Neutrophil (primary cell): Measurements from ENCODE around the gene LRRC28.
"Not testable (repeated sequence)": the region's sequence is repeated elsewhere in the genome, so short reads cannot be mapped to it uniquely, and the experiment has no call there.

ENCODE experiments used
- H3K27ac ChIP-seq: fragments of 200-600 bp; sonication (generic); 2 replicates; pipeline ENCODE4 v1.5.1; 2016; ENCODE audit warnings: mild to moderate bottlenecking, moderate library complexity
- H3K27me3 ChIP-seq: fragments of 200-600 bp; sonication (generic); 2 replicates; pipeline ENCODE4 v1.6.0; 2016; ENCODE audit warnings: mild to moderate bottlenecking
- H3K36me3 ChIP-seq: fragments of 200-600 bp; sonication (generic); 2 replicates; pipeline ENCODE4 v1.5.1; 2017
- H3K4me1 ChIP-seq, 2 experiments: fragments of 200-600 bp in 1 of 2; sonication (generic) in 1 of 2; 1 replicate in 1 of 2; 2 replicates in 1 of 2; pipeline versions ENCODE4 v1.5.1 to v1.6.1; 2013 to 2016; ENCODE audit warnings: low read depth in 1 of 2, low read length in 1 of 2, mild to moderate bottlenecking in 1 of 2, moderate library complexity in 1 of 2; ENCODE audit not compliant: control insufficient read depth in 1 of 2, insufficient read depth in 1 of 2
- H3K4me3 ChIP-seq, 2 experiments: fragments of 200-600 bp in 1 of 2; sonication (generic) in 1 of 2; 1 replicate in 1 of 2; 2 replicates in 1 of 2; pipeline ENCODE4 v1.5.1; 2013 to 2016; ENCODE audit warnings: low read depth in 1 of 2, low read length in 1 of 2, mild to moderate bottlenecking in 1 of 2, moderate library complexity in 1 of 2
- H3K9me3 ChIP-seq: fragments of 200-600 bp; sonication (generic); 2 replicates; pipeline ENCODE4 v1.5.1; 2016
- TF ChIP-seq, protein P1 (sequence below): fragments of 200-600 bp; sonication (generic); IDR thresholded peaks from 2 replicates; pipeline ENCODE4 v1.5.1; 2016; ENCODE audit warnings: antibody characterized with exemption

LRRC28 gene

DNA sequence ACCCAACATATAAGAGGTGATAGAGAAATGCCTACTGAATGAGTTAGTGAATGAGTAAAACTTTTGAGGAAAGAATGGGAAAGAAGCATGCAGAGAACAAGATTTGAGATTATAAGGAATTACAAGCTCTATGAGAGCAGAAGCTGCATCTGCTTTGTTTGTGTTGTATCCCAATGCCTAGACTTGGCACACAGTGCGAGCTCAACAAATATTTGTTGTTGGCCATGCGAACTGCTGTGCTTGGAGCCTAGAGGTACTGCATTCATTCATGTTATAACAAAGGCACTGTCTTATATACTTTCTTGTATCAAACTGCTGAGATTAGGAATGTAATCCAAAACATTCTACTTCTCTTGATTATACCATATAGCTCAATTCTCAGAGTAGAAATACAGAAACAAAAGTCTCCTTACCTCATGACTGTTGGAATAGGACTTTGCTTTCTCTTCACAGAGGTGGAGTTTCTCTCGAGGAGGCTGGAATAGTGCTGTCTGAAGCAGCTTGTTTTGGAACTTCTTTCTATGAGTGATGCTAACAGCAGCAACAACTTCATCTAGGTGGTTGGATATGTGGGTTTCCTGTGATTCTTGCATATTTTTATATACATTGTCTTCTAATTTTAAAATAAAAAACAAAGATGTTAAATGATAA, 23.0 kb upstream of the LRRC28 start:
- H3K9me3 ChIP-seq, result no peaks in the 10 kb centered on the region
- TF ChIP-seq, protein P1, sequence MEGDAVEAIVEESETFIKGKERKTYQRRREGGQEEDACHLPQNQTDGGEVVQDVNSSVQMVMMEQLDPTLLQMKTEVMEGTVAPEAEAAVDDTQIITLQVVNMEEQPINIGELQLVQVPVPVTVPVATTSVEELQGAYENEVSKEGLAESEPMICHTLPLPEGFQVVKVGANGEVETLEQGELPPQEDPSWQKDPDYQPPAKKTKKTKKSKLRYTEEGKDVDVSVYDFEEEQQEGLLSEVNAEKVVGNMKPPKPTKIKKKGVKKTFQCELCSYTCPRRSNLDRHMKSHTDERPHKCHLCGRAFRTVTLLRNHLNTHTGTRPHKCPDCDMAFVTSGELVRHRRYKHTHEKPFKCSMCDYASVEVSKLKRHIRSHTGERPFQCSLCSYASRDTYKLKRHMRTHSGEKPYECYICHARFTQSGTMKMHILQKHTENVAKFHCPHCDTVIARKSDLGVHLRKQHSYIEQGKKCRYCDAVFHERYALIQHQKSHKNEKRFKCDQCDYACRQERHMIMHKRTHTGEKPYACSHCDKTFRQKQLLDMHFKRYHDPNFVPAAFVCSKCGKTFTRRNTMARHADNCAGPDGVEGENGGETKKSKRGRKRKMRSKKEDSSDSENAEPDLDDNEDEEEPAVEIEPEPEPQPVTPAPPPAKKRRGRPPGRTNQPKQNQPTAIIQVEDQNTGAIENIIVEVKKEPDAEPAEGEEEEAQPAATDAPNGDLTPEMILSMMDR, result no peak
- no peaks in the 10 kb centered on the region for H3K27me3 ChIP-seq
- no peaks in the 10 kb centered on the region for H3K36me3 ChIP-seq
- H3K4me1 ChIP-seq, result no peaks in the 10 kb centered on the region
- no peak overlapping the region for H3K27ac ChIP-seq
- H3K4me3 ChIP-seq, result no peak overlapping the region

- no peaks in the 10 kb centered on the region for H3K9me3 ChIP-seq
- no peak overlapping the region for H3K4me3 ChIP-seq
- TF ChIP-seq, protein P1, result no peak
- no peaks in the 10 kb centered on the region for H3K27me3 ChIP-seq
- H3K27ac ChIP-seq, result no peak overlapping the region
- H3K4me1 ChIP-seq, result no peaks in the 10 kb centered on the region
- no peaks in the 10 kb centered on the region for H3K36me3 ChIP-seq
These were observed 20.4 kb upstream of the LRRC28 start for GRCh38 chr15:99230867-99231266.

GRCh38 chr15:99232740-99233139, 18.5 kb upstream of the LRRC28 start:
- no peaks in the 10 kb centered on the region for H3K9me3 ChIP-seq
- no peak overlapping the region for H3K4me3 ChIP-seq
- H3K27me3 ChIP-seq, result no peaks in the 10 kb centered on the region
- H3K4me1 ChIP-seq, result no peaks in the 10 kb centered on the region
- no peaks in the 10 kb centered on the region for H3K36me3 ChIP-seq
- H3K27ac ChIP-seq, result no peak overlapping the region
- TF ChIP-seq, protein P1, result no peak

DNA sequence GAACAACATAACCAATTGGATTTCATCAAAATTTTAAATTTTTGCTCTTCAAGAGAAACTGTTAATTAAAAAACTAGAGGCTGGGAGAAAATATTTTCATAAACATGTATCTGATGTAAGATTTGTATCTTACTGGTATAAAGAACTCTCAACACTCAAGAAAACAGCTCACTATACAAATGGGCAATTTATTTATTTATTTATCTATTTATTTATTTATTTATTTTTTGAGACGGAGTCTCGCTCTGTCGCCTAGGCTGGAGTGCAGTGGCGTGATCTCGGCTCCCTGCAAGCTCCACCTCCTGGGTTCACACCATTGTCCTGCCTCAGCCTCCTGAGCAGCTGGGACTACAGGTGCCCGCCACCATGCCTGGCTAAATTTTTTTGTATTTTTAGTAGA, 17.1 kb upstream of the LRRC28 start:
- not testable (repeated sequence) for H3K27me3 ChIP-seq, H3K36me3 ChIP-seq

GRCh38 chr15:99238849-99239248, 12.4 kb upstream of the LRRC28 start:
- H3K27ac ChIP-seq, result no peak overlapping the region

More for the DNA sequence above, 17.1 kb upstream of the LRRC28 start:
- H3K4me1 ChIP-seq, H3K27ac ChIP-seq, H3K4me3 ChIP-seq, H3K9me3 ChIP-seq: not testable (repeated sequence)

GRCh38 chr15:99239545-99240198, 11.6 kb upstream of the LRRC28 start:
- no peaks in the 10 kb centered on the region for H3K9me3 ChIP-seq
- H3K27ac ChIP-seq, result no peak overlapping the region
- H3K4me1 ChIP-seq, result no peaks in the 10 kb centered on the region
- no peak overlapping the region for H3K4me3 ChIP-seq
- TF ChIP-seq, protein P1, result no peak
- H3K27me3 ChIP-seq, result no peaks in the 10 kb centered on the region
- H3K36me3 ChIP-seq, result no peaks in the 10 kb centered on the region

More at GRCh38 chr15:99238849-99239248, 12.4 kb upstream of the LRRC28 start:
- no peak overlapping the region for H3K4me3 ChIP-seq
- TF ChIP-seq, protein P1, result no peak
- no peaks in the 10 kb centered on the region for H3K4me1 ChIP-seq
- no peaks in the 10 kb centered on the region for H3K27me3 ChIP-seq
- no peaks in the 10 kb centered on the region for H3K9me3 ChIP-seq
- H3K36me3 ChIP-seq, result no peaks in the 10 kb centered on the region
